Measurements from ENCODE around the gene CAPN9.

CAPN9 gene

GRCh38 chr1:230785636-230786384 lies 38.6 kb downstream of the CAPN9 start:
- H3K9me3 ChIP-seq = no peaks in the 10 kb centered on the region; the same call in 1 of the 2 replicates
- H3K4me1 ChIP-seq = no peaks in the 10 kb centered on the region
- TF ChIP-seq CTCF (IDR thresholded peaks at IDR 0.05; ENCODE audit: low read depth, low read length) = no peak
- H3K36me3 ChIP-seq = no peaks in the 10 kb centered on the region; the same call in 1 of the 2 replicates
- peaks cover 13% of the 10 kb centered on the region; the same call in 1 of the 2 replicates for H3K27me3 ChIP-seq
- no peak overlapping the region for H3K4me3 ChIP-seq (ENCODE audit: low read depth, low read length)
- DNase-seq = no peak

DNA sequence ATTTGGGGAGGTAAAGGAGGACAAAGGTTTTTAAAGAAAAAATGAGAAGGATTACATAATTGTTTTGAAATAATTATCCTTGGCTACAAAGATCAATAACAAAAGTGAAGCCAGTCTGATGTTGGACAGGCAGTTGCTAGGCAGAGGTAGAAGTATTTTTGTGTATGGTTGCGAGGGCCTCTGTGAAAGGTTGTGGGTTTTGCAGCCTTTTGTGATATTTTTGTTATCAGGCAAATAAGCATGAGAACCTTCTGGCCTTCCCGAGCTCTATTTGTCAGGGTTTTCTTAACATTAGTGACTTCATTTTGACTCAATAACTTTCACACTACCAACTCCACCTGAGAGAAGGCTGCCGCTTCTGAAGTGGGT lies 39.2 kb downstream of the CAPN9 start:
- peaks cover 8% of the 10 kb centered on the region; the same call in 1 of the 2 replicates for H3K27me3 ChIP-seq
- H3K9me3 ChIP-seq = no peaks in the 10 kb centered on the region; the same call in 1 of the 2 replicates
- no peak overlapping the region for H3K4me3 ChIP-seq (ENCODE audit: low read depth, low read length)
- DNase-seq = no peak
- H3K36me3 ChIP-seq = no peaks in the 10 kb centered on the region; the same call in 1 of the 2 replicates
- TF ChIP-seq CTCF (IDR thresholded peaks at IDR 0.05; ENCODE audit: low read depth, low read length) = no peak
- H3K4me1 ChIP-seq = no peaks in the 10 kb centered on the region

DNA sequence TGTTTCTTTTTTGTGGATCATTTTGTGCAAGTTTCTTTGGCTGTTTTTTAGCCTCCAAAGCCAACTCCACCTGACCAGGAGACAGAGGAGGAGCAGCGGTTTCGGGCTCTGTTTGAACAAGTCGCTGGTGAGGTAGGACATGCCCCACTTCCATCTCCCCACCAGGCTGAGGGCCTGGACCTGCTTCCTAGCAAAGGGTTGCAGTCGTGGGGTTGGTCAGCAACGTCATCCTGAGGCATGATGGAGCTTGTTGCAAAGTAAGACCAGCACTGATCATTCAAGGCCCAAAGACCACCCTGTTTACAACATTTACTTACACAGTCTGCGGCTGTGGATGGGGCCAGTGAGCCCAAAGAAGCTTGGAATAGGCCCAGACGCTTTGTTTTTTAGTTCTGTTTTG lies 40.3 kb downstream of the CAPN9 start:
- no peak for DNase-seq
- TF ChIP-seq CTCF (IDR thresholded peaks at IDR 0.05; ENCODE audit: low read depth, low read length) = no peak
- H3K27me3 ChIP-seq = 0 out of 2 replicates have a peak, but pooled peaks cover 2% of the 10 kb centered on the region

GRCh38 chr1:230788561-230789275 lies 41.5 kb downstream of the CAPN9 start:
- no peak for TF ChIP-seq CTCF (IDR thresholded peaks at IDR 0.05; ENCODE audit: low read depth, low read length)
- Histone ChIP-seq H3K36me3 (no peaks in the 10 kb centered on the region), H3K9me3 (no peaks in the 10 kb centered on the region; the same call in 1 of the 2 replicates), H3K27me3 (0 out of 2 replicates have a peak, but pooled peaks cover 2% of the 10 kb centered on the region), H3K4me3 (ENCODE audit: low read depth, low read length) (no peak overlapping the region), H3K4me1 (no peaks in the 10 kb centered on the region)
- no peak for DNase-seq

More for the DNA sequence above, 40.3 kb downstream of the CAPN9 start:
- Histone ChIP-seq H3K4me3 (ENCODE audit: low read depth, low read length) (no peak overlapping the region), H3K36me3 (no peaks in the 10 kb centered on the region), H3K9me3 (no peaks in the 10 kb centered on the region; the same call in 1 of the 2 replicates), H3K4me1 (no peaks in the 10 kb centered on the region)

GRCh38 chr1:230790026-230790425 lies 42.8 kb downstream of the CAPN9 start:
- no peaks in the 10 kb centered on the region for H3K9me3 ChIP-seq
- no peaks in the 10 kb centered on the region for H3K4me1 ChIP-seq
- no peak overlapping the region for H3K4me3 ChIP-seq (ENCODE audit: low read depth, low read length)
- no peak for DNase-seq
- no peak for TF ChIP-seq CTCF (IDR thresholded peaks at IDR 0.05; ENCODE audit: low read depth, low read length)
- no peaks in the 10 kb centered on the region for H3K36me3 ChIP-seq
- 0 out of 2 replicates have a peak, but pooled peaks cover 2% of the 10 kb centered on the region for H3K27me3 ChIP-seq
